Panc1 (cell line): ENCODE data around the gene PAFAH1B1. TPM values are rescaled to one million over a fixed set of nuclear protein-coding genes. Genes with fewer than 3 reads are reported as not detected.
"Not testable (repeated sequence)": the region's sequence is repeated elsewhere in the genome, so short reads cannot be mapped to it uniquely, and the experiment has no call there.

ENCODE experiments used
- ATAC-seq: fragments of 200-7000 bp; cut with Tn5 transposase; 2 replicates; pipeline ENCODE4 v1.9.1; 2020; ENCODE audit warnings: mild to moderate bottlenecking, moderate library complexity
- BruUV-seq: library from RNA; stranded (reverse); fragments of 400-500 nt; replicated peaks from 2 replicates; lab custom pipeline; 2021; lab: Mats Ljungman, UMichigan
- CTCF ChIA-PET: fragments of 300-600 bp; sonication (Branson Sonifier 250); formaldehyde crosslinking; loops from one replicate; lab custom pipeline; 2022; ENCODE audit warnings: antibody characterized with exemption; lab: Charles Lee
- POLR2A ChIA-PET: fragments of 300-600 bp; sonication (Branson Sonifier 250); formaldehyde crosslinking; loops from one replicate; lab custom pipeline; 2022; ENCODE audit warnings: antibody characterized with exemption; lab: Charles Lee
- DNase-seq: peaks from one replicate; pipeline ENCODE4 v3.0.0-alpha.2; 2010; ENCODE audit warnings: low read depth, low spot score
- H3K27ac ChIP-seq: 2 replicates; pipeline ENCODE4 v1.5.1; 2011; ENCODE audit warnings: mild to moderate bottlenecking, low read length, inconsistent platforms
- H3K27me3 ChIP-seq: fragments of 200-500 bp; sonication (Bioruptor generic); 2 replicates; pipeline ENCODE4 v1.6.0; 2014; ENCODE audit warnings: low read length, inconsistent platforms; ENCODE audit not compliant: control insufficient read depth, insufficient read depth
- H3K36me3 ChIP-seq: fragments of 200-500 bp; sonication (Bioruptor generic); 2 replicates; pipeline ENCODE4 v1.5.1; 2014; ENCODE audit warnings: inconsistent platforms, mild to moderate bottlenecking, low read length, moderate library complexity; ENCODE audit not compliant: control insufficient read depth, insufficient read depth
- H3K4me1 ChIP-seq: 2 replicates; pipeline ENCODE4 v1.5.1; 2011; ENCODE audit warnings: inconsistent platforms, mild to moderate bottlenecking, low read length, moderate library complexity; ENCODE audit not compliant: control insufficient read depth, insufficient read depth
- H3K4me3 ChIP-seq, 2 experiments: 2 replicates each; pipeline ENCODE4 v1.5.1; 2011 to 2012; ENCODE audit warnings: low read depth in 2 of 2, low read length in 2 of 2, mild to moderate bottlenecking in 2 of 2, inconsistent platforms in 1 of 2, moderate library complexity in 1 of 2
- H3K9me3 ChIP-seq: fragments of 200-500 bp; sonication (Bioruptor generic); 2 replicates; pipeline ENCODE4 v1.5.1; 2014; ENCODE audit warnings: low read depth, mild to moderate bottlenecking, inconsistent platforms, low read length, moderate library complexity; ENCODE audit not compliant: control insufficient read depth, insufficient read depth
- POLR2AphosphoS5 ChIP-seq: IDR thresholded peaks from 2 replicates; pipeline ENCODE4 v1.6.1; 2012; ENCODE audit warnings: mild to moderate bottlenecking, low read depth, low read length, moderate library complexity
- SIN3A ChIP-seq: IDR thresholded peaks from 2 replicates; pipeline ENCODE4 v1.6.1; 2012; ENCODE audit warnings: low read depth, mild to moderate bottlenecking, low read length, moderate library complexity, borderline replicate concordance; ENCODE audit not compliant: insufficient read depth
- TCF7L2 ChIP-seq: IDR thresholded peaks from 2 replicates; pipeline ENCODE4 v1.6.1; 2011; ENCODE audit warnings: mild to moderate bottlenecking, low read depth, low read length, inconsistent platforms
- in situ Hi-C: cut with HindIII; loops from 2 replicates; pipeline ENCODE4 v1.10.0; 2016; ENCODE audit warnings: low sequenced_read_pairs, low pct_unique_long_range_greater_than_20kb
- intact Hi-C: fragments of 100-400 bp; cut with micrococcal nuclease; formaldehyde crosslinking; loops from one replicate; pipeline ENCODE4 v1.10.0; 2022; ENCODE audit not compliant: unreplicated experiment
- total RNA-seq: library from RNA; stranded (reverse); gene quantifications from one replicate; pipeline ENCODE4 v1.2.1, GENCODE V29; 2021; ENCODE audit not compliant: unreplicated experiment
- TF ChIP-seq, protein P1 (sequence below): fragments of 450-650 bp; IDR thresholded peaks from 2 replicates; pipeline ENCODE4 v1.5.1; 2017; ENCODE audit warnings: mild to moderate bottlenecking
- TF ChIP-seq, protein P2 (sequence below), 2 experiments: IDR thresholded peaks; 2 replicates each; pipeline ENCODE4 v1.6.1; 2011 to 2012; ENCODE audit warnings: low read depth in 2 of 2, control low read depth in 1 of 2, low read length in 1 of 2, mild to moderate bottlenecking in 1 of 2, moderate library complexity in 1 of 2; ENCODE audit not compliant: insufficient read depth in 1 of 2

PAFAH1B1 gene
- total RNA-seq, 1 experiment from 2014 or later = 120 TPM

DNA sequence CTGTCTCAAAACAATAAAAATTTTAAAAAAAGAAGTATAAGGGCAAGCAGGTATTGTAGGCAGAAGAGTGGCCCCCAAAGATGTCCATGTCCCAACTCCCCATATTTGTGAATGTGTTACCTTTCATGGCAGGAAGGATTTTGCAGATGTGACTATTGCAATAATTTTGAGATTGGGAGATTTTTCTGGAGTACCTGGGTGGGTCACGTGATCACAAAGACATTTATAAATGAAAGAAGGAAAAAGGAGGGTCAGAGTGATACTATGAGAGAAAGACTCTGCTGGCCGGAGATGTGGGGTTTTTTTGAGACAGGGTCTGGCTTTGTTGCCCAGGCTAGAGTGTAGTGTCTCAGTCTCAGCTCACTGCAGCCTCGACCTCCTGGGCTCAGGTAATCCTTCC, 27.4 kb upstream of the PAFAH1B1 start:
- intact Hi-C loops = no loop called here
- POLR2A ChIA-PET = no interaction called here

DNA sequence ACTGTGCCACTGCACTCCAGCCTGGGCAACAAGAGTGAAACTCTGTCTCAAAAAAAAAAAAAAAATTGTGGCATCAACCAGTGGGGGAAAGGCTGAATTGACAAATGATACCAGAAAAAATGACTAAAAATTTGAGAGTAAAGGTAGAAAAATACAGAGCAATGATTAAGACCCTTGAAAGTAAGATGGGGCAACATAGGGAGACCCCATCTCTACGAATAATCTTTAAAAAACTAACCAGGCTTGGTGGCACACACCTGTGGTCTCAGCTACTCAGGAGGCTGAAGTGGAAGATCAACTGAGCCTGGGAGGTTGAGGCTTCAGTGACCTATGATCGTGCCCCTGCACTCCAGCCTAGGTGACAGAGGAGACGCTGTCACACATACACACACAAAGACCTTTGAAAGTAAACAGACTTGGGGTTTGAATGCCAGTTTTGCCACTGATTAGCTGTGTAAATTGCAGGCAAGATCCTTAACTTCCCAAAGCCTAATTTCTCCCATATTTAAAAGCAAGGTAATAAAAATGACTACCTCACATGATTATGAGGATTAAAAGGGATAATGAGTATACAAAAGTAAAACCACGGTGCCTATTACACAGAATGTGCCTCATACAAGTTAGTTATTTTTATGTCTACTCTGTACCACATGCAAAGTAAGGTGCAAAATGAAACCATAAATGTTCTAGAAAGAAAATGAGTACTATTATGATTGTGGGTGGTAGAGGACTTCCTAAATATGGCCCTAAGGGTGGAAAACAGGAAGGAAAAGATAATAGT, 21.7 kb upstream of the PAFAH1B1 start:
- no peaks in the 10 kb centered on the region for H3K36me3 ChIP-seq
- DNase-seq = no peak
- no peak overlapping the region for H3K27ac ChIP-seq
- no peak overlapping the region for H3K4me3 ChIP-seq
- POLR2A ChIA-PET = no interaction called here
- in situ Hi-C loops = no loop called here
- no peaks in the 10 kb centered on the region for H3K4me1 ChIP-seq
- no peak for TF ChIP-seq TCF7L2
- TF ChIP-seq, protein P1, sequence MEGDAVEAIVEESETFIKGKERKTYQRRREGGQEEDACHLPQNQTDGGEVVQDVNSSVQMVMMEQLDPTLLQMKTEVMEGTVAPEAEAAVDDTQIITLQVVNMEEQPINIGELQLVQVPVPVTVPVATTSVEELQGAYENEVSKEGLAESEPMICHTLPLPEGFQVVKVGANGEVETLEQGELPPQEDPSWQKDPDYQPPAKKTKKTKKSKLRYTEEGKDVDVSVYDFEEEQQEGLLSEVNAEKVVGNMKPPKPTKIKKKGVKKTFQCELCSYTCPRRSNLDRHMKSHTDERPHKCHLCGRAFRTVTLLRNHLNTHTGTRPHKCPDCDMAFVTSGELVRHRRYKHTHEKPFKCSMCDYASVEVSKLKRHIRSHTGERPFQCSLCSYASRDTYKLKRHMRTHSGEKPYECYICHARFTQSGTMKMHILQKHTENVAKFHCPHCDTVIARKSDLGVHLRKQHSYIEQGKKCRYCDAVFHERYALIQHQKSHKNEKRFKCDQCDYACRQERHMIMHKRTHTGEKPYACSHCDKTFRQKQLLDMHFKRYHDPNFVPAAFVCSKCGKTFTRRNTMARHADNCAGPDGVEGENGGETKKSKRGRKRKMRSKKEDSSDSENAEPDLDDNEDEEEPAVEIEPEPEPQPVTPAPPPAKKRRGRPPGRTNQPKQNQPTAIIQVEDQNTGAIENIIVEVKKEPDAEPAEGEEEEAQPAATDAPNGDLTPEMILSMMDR = no peak
- TF ChIP-seq, protein P2, sequence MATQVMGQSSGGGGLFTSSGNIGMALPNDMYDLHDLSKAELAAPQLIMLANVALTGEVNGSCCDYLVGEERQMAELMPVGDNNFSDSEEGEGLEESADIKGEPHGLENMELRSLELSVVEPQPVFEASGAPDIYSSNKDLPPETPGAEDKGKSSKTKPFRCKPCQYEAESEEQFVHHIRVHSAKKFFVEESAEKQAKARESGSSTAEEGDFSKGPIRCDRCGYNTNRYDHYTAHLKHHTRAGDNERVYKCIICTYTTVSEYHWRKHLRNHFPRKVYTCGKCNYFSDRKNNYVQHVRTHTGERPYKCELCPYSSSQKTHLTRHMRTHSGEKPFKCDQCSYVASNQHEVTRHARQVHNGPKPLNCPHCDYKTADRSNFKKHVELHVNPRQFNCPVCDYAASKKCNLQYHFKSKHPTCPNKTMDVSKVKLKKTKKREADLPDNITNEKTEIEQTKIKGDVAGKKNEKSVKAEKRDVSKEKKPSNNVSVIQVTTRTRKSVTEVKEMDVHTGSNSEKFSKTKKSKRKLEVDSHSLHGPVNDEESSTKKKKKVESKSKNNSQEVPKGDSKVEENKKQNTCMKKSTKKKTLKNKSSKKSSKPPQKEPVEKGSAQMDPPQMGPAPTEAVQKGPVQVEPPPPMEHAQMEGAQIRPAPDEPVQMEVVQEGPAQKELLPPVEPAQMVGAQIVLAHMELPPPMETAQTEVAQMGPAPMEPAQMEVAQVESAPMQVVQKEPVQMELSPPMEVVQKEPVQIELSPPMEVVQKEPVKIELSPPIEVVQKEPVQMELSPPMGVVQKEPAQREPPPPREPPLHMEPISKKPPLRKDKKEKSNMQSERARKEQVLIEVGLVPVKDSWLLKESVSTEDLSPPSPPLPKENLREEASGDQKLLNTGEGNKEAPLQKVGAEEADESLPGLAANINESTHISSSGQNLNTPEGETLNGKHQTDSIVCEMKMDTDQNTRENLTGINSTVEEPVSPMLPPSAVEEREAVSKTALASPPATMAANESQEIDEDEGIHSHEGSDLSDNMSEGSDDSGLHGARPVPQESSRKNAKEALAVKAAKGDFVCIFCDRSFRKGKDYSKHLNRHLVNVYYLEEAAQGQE (IDR thresholded peaks at IDR 0.05; ENCODE audit: insufficient read depth in 1 of 2, low read depth in 2 of 2, low read length in 1 of 2) = no peak
- no peak for TF ChIP-seq POLR2AphosphoS5
- TF ChIP-seq SIN3A = no peak
- CTCF ChIA-PET = no interaction called here
- H3K9me3 ChIP-seq = no peaks in the 10 kb centered on the region
- intact Hi-C loops = no loop called here
- no peaks in the 10 kb centered on the region for H3K27me3 ChIP-seq
- ATAC-seq = no peak
- BruUV-seq = no TSS peak

More for the DNA sequence above, 27.4 kb upstream of the PAFAH1B1 start:
- no peaks in the 10 kb centered on the region for H3K36me3 ChIP-seq
- no peaks in the 10 kb centered on the region for H3K4me1 ChIP-seq
- no peak for DNase-seq
- CTCF ChIA-PET = no interaction called here
- in situ Hi-C loops = no loop called here
- no peak for TF ChIP-seq POLR2AphosphoS5
- H3K27me3 ChIP-seq = no peaks in the 10 kb centered on the region
- no peak overlapping the region for H3K4me3 ChIP-seq
- ATAC-seq = no peak
- BruUV-seq = no TSS peak
- H3K27ac ChIP-seq = no peak overlapping the region
- no peaks in the 10 kb centered on the region for H3K9me3 ChIP-seq

DNA sequence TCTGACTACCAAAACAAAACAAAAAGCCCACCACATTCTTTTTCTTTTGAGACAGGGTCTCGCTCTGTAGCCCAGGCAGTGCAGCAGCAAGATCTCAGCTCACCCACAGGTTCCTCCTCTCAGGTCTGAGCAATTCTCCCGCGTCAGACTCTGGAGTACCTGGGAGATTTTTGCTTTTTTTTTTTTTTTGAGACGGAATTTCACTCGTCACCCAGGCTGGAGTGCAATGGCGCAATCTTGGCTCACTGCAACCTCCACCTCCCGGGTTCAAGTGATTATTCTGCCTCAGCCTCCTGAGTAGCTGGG, 21.2 kb upstream of the PAFAH1B1 start:
- POLR2A ChIA-PET, ATAC-seq, H3K27me3 ChIP-seq, H3K9me3 ChIP-seq, CTCF ChIA-PET, intact Hi-C loops, in situ Hi-C loops, H3K4me3 ChIP-seq, H3K4me1 ChIP-seq, H3K36me3 ChIP-seq, BruUV-seq, DNase-seq, H3K27ac ChIP-seq: not testable (repeated sequence)
